Testis (tissue), 2 donors: Measurements from ENCODE around the gene STUM.

Experiments used
- POLR2A ChIP-seq: fragments of 450-650 bp; IDR thresholded peaks from one replicate; pipeline ENCODE4 v1.6.1; 2017; ENCODE audit warnings: antibody characterized with exemption, mild to moderate bottlenecking, moderate library complexity
- TF ChIP-seq, protein P1 (sequence below), 3 experiments: fragments of 450-650 bp in 2 of 3; fragments of 200-600 bp in 1 of 3; sonication (generic) in 1 of 3; IDR thresholded peaks; one replicate each; pipeline ENCODE4 v1.5.1; 2016 to 2019; ENCODE audit warnings: antibody characterized with exemption in 3 of 3, mild to moderate bottlenecking in 2 of 3, moderate library complexity in 1 of 3

DNA sequence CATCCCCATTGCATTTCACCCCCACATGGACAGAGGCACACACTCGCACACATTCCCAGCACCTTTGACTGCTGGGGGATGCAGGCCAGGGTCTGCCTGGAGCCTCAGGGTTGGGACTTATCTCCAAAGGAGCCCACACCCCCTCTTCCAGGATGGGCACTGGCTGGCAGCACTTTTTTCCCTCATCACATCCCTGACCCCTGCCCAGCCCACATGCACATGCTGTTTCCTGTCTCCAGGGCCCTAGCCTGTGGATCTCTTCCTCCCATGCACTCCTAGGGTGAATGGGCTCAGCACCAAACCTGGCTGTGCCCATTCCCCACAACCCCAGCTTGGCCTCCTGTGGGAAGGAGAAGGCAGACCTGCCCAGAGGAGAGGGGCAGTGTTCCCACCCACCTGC is 59.3 kb downstream of the STUM start:
- TF ChIP-seq, protein P1, sequence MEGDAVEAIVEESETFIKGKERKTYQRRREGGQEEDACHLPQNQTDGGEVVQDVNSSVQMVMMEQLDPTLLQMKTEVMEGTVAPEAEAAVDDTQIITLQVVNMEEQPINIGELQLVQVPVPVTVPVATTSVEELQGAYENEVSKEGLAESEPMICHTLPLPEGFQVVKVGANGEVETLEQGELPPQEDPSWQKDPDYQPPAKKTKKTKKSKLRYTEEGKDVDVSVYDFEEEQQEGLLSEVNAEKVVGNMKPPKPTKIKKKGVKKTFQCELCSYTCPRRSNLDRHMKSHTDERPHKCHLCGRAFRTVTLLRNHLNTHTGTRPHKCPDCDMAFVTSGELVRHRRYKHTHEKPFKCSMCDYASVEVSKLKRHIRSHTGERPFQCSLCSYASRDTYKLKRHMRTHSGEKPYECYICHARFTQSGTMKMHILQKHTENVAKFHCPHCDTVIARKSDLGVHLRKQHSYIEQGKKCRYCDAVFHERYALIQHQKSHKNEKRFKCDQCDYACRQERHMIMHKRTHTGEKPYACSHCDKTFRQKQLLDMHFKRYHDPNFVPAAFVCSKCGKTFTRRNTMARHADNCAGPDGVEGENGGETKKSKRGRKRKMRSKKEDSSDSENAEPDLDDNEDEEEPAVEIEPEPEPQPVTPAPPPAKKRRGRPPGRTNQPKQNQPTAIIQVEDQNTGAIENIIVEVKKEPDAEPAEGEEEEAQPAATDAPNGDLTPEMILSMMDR (IDR thresholded peaks at IDR 0.05): no peak
- TF ChIP-seq POLR2A: no peak
